ENCODE results near the gene HAPLN3. TPM values are rescaled to one million over a fixed set of nuclear protein-coding genes. Genes with fewer than 3 reads are reported as not detected.
A peak's percentile ranks its signal among the peaks of the same experiment; 100 is the strongest.
"Not testable (repeated sequence)": the region's sequence is repeated elsewhere in the genome, so short reads cannot be mapped to it uniquely, and the experiment has no call there.

The HAPLN3 gene
- total and polyA plus RNA-seq, 2 experiments from 2014 or later: 4.5 to 6.7 TPM

DNA sequence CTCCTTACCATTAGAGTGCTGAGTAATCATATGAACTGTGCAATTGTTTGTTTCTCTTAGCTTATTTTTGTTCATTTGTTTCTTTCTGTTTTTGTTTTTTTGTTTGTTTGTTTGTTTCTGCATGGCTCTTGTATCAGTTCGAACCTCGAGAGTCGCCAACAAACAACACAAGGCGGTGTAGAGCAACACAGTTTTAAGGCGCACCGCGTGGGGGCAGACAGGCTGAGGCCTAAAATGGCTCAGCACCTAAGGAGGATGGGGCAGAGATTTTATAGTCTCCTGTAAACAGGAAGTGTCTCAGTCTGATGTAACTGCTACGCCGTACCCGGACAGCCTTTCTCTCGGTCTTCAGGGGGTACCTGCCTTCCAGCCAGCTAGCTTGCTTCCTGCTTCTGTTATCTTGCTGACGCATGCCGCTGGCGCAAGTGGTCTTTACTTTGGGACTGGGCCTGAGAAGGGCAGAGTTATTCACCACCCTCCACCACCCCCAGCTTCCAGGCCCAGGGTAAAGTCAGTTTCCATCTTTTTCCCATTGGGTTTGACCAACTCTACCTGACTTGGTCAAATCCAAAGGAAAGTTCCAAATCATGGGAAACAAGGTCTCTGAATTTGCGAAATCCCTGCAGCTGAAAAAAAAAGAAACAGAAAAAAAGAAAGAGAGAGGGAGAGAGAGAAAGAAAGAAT lies 43.6 kb upstream of the HAPLN3 start:
- no peak overlapping the region for H3K4me2 ChIP-seq (ENCODE audit: unreplicated experiment)
- no peaks in the 10 kb centered on the region for H3K9me2 ChIP-seq (ENCODE audit: insufficient read depth)
- H3K27me3 ChIP-seq (replicated peaks; ENCODE audit: insufficient read depth): 0 out of 2 replicates have a peak, but pooled peaks cover 8% of the 10 kb centered on the region
- H3F3A ChIP-seq (ENCODE audit: insufficient read depth): no peaks in the 10 kb centered on the region
- no peaks in the 10 kb centered on the region for H3K79me2 ChIP-seq (ENCODE audit: insufficient read depth)
- no peak for DNase-seq
- no peaks in the 10 kb centered on the region for H3K4me1 ChIP-seq (ENCODE audit: insufficient read depth)
- H3K4me3 ChIP-seq: no peak overlapping the region
- H3K27ac ChIP-seq: no peak overlapping the region
- WGBS, 2 experiments (ENCODE audit: low coverage in 1 of 2, low lambda C conversion rate in 2 of 2, missing lambda C conversion rate in 2 of 2): 91 to 93% methylated on average over 15 of the region's 15 CpGs
- in situ Hi-C loops (cut with MboI): no loop called here
- H3K9ac ChIP-seq: no peak overlapping the region
- no peaks in the 10 kb centered on the region for H4K20me1 ChIP-seq (ENCODE audit: insufficient read depth)
- peak overlapping the region; percentile 3; the same call in 1 of the 2 replicates for H2AFZ ChIP-seq
- no peaks in the 10 kb centered on the region for H3K9me3 ChIP-seq (ENCODE audit: low read depth)
- TF ChIP-seq EZH2 (IDR thresholded peaks at IDR 0.05; ENCODE audit: insufficient read depth, poor library complexity, severe bottlenecking) (no peak), EZH2phosphoT487 (IDR thresholded peaks at IDR 0.05; ENCODE audit: insufficient read depth, low read depth) (no peak)
- no peaks in the 10 kb centered on the region for H3K36me3 ChIP-seq (ENCODE audit: low read depth)

- H3K27ac ChIP-seq; H3F3A ChIP-seq (ENCODE audit: insufficient read depth); H3K27me3 ChIP-seq (replicated peaks; ENCODE audit: insufficient read depth); H3K36me3 ChIP-seq (ENCODE audit: low read depth); H3K9ac ChIP-seq; H3K79me2 ChIP-seq (ENCODE audit: insufficient read depth); H3K4me2 ChIP-seq (ENCODE audit: unreplicated experiment); DNase-seq; H3K9me3 ChIP-seq (ENCODE audit: low read depth); H3K4me3 ChIP-seq; H2AFZ ChIP-seq; in situ Hi-C loops (cut with MboI); H3K4me1 ChIP-seq (ENCODE audit: insufficient read depth); H4K20me1 ChIP-seq (ENCODE audit: insufficient read depth); H3K9me2 ChIP-seq (ENCODE audit: insufficient read depth): not testable (repeated sequence)
- 56 to 63% methylated on average over 4 of the region's 4 CpGs for WGBS, 2 experiments (ENCODE audit: low coverage in 1 of 2, low lambda C conversion rate in 2 of 2, missing lambda C conversion rate in 2 of 2)
These were observed 39.1 kb upstream of the HAPLN3 start for GRCh38 chr15:88934449-88934848.

DNA sequence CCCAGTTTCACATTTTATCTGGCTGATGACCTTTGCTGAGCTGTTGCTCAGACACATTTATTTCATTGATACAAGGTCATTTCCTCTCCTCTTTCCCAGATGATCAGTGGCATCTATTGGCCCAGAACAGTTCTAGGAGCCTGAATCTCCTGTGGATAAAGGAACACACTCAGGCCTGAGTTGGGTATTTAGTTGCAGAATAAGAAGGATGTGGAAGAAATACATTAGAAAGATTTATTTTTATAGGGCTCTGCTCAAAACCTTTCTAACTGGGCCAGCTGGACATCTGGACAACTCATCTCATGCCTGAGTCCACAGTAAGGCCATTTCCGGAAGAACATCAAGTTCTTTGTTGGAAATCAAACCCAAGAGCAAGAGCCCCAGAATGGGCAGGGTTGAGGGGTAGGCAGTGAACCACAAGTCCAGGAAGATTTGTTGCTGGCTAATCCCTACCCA lies 37.6 kb upstream of the HAPLN3 start:
- no peak overlapping the region for H3K4me3 ChIP-seq
- no peak overlapping the region for H3K27ac ChIP-seq
- no peak overlapping the region for H2AFZ ChIP-seq
- WGBS, 2 experiments (ENCODE audit: low coverage in 1 of 2, low lambda C conversion rate in 2 of 2, missing lambda C conversion rate in 2 of 2): 38 to 43% methylated on average over 1 of the region's 1 CpG
- TF ChIP-seq EZH2phosphoT487 (IDR thresholded peaks at IDR 0.05; ENCODE audit: insufficient read depth, low read depth) (no peak), EZH2 (IDR thresholded peaks at IDR 0.05; ENCODE audit: insufficient read depth, poor library complexity, severe bottlenecking) (no peak)
- in situ Hi-C loops (cut with MboI): no loop called here
- no peaks in the 10 kb centered on the region for H3K79me2 ChIP-seq (ENCODE audit: insufficient read depth)
- DNase-seq: no peak
- no peaks in the 10 kb centered on the region for H3K36me3 ChIP-seq (ENCODE audit: low read depth)
- no peaks in the 10 kb centered on the region for H3K4me1 ChIP-seq (ENCODE audit: insufficient read depth)
- no peak overlapping the region for H3K9ac ChIP-seq
- H3K9me2 ChIP-seq (ENCODE audit: insufficient read depth): no peaks in the 10 kb centered on the region
- H3F3A ChIP-seq (ENCODE audit: insufficient read depth): no peaks in the 10 kb centered on the region
- no peaks in the 10 kb centered on the region for H4K20me1 ChIP-seq (ENCODE audit: insufficient read depth)
- H3K4me2 ChIP-seq (ENCODE audit: unreplicated experiment): no peak overlapping the region
- H3K9me3 ChIP-seq (ENCODE audit: low read depth): peaks cover 5% of the 10 kb centered on the region
- H3K27me3 ChIP-seq (replicated peaks; ENCODE audit: insufficient read depth): 0 out of 2 replicates have a peak, but pooled peaks cover 5% of the 10 kb centered on the region

GRCh38 chr15:88932271-88932874 lies 37.0 kb upstream of the HAPLN3 start:
- H3K79me2 ChIP-seq (ENCODE audit: insufficient read depth): no peaks in the 10 kb centered on the region
- in situ Hi-C loops (cut with MboI): no loop called here
- H3K27ac ChIP-seq: no peak overlapping the region
- 0 out of 2 replicates have a peak, but pooled peaks cover 5% of the 10 kb centered on the region for H3K27me3 ChIP-seq (replicated peaks; ENCODE audit: insufficient read depth)
- H3K4me2 ChIP-seq (ENCODE audit: unreplicated experiment): no peak overlapping the region
- DNase-seq: no peak
- no peaks in the 10 kb centered on the region for H3F3A ChIP-seq (ENCODE audit: insufficient read depth)
- no peak for TF ChIP-seq EZH2 (IDR thresholded peaks at IDR 0.05; ENCODE audit: insufficient read depth, poor library complexity, severe bottlenecking)
- no peak for TF ChIP-seq EZH2phosphoT487 (IDR thresholded peaks at IDR 0.05; ENCODE audit: insufficient read depth, low read depth)
- no peak overlapping the region for H3K9ac ChIP-seq
- no peak overlapping the region for H2AFZ ChIP-seq
- WGBS, 2 experiments (ENCODE audit: low coverage in 1 of 2, low lambda C conversion rate in 2 of 2, missing lambda C conversion rate in 2 of 2): 16 to 18% methylated on average over 4 of the region's 4 CpGs
- peaks cover 5% of the 10 kb centered on the region for H3K9me3 ChIP-seq (ENCODE audit: low read depth)
- no peaks in the 10 kb centered on the region for H3K4me1 ChIP-seq (ENCODE audit: insufficient read depth)
- no peak overlapping the region for H3K4me3 ChIP-seq
- no peaks in the 10 kb centered on the region for H3K9me2 ChIP-seq (ENCODE audit: insufficient read depth)
- H4K20me1 ChIP-seq (ENCODE audit: insufficient read depth): no peaks in the 10 kb centered on the region
- no peaks in the 10 kb centered on the region for H3K36me3 ChIP-seq (ENCODE audit: low read depth)
